NAMALWA (cell line): ENCODE measurements around the gene DNM1.

Experiments used
- DNase-seq: peaks from one replicate; pipeline ENCODE4 v3.0.0-alpha.2; 2015; ENCODE audit warnings: low spot score

The DNM1 gene

DNA sequence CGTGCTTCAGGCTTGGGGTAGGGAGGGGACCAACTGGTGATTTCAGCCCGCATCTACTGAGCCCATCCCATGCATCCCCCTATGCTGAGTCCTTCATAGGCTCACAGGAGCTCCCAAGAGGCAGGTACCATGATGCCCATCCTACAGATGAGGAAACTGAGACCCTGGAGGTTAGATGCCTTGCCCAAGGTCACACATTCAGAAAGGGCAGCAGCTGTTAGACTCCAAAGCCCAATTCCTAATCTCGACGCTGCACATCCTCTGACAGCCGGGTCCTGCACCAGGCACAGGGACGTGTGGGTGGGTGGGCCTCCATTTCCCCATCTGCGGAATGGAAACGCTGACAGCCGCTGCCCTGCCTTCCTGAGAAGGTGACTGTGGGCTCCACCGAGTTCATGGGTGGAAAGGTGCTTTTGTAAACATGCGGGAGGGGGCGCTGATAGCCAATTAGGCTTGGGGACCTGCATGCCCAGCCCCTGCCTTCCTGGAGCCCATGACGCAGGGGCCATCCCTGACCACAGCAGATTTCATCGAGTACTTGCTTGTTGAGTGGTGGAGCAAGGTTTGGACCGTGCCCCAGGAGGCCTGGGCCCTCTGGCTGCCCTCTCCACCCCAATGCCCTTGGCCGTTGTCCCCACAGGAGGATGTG, 2.2 kb downstream of the DNM1 start:
- no peak for DNase-seq

- no peak for DNase-seq
Measured at GRCh38 chr9:128206484-128206883, 3.3 kb downstream of the DNM1 start.

DNA sequence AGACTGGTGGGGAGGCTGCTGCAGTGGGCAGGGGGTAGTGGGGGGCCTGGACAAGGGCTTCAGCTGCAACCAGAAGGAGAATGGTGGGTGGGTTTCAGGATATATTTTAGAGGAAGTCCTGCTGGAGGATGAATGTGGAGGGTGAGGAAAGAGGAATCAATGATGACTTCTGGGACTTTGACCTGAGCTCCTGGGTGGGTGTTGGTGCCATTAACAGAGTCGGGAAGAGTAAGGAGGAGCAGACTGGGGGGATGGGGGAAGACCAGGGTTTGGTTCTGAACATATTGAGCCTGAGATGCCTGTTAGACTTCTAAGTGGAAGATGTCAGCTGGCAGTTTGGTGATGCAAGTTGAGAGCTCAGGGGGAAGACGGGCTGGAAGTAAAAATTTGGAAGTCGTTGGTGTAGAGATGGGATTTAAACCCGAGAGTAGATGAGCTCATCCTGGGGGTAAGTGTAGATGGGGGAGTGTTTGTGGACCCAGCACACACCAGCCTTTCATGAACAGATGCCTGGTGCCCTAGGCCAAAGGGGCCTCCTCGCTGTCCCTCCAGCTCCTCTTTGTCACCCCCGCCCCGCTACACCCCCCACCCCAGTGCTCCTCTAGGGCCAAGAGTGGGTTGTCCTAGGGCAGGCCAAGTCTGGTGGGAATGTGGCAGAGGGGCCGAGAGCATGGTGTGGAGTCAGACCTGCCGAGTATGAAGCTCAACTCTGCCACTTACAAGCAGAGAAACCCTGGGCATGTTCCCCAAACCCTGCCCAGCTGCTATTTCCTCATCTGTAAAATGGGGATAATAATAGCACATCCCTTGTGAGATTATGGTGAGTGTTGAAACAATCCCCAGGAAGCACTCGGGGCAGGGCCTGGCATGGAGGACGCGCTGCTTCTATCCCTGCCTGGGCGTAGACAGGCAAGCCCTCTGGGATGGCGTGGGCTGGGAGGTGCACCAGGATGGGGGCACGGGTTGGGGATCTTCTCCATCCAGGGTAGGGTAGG, 4.0 kb downstream of the DNM1 start:
- DNase-seq = no peak

- DNase-seq = no peak
Measured at GRCh38 chr9:128208386-128208785, 5.2 kb downstream of the DNM1 start.

- no peak for DNase-seq
Measured at GRCh38 chr9:128208946-128209669, 5.9 kb downstream of the DNM1 start.

DNA sequence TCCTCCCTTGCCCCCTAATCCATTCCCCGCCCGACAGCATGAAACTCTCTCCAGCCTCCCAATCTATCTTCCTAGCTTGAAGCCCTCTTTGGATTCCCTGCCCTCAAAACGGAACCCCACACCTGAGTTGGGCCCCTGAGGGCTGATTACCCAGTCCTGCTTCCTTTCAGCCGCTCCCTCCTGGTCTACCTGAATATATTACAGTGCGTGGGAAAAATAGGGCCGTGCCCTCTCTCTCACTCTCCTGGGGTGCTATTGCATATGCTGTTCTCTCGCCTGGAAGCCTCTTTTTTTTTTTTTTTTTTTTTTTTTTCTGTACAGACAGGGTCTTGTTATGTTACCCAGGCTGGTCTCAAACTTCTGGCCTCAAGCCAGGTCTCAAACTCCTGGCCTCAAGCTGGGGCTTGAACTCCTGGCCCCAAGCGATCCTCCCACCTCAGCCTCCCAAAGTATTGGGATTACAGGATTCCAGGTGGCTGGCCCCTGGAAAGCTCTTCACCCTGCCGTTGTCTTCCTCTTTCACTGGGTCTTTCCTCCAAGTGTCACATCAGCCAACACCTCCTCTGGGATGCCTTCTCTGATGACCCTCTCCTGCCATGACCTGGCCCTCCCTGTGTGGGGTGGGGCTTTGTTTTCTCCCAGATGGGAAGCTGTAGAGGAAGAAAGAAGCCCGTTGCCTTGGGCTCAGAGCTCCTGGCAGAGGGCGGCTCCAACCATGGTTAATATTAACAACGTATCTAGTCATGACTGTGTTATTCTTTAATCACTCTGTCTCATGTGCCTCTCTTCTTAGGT, 8.2 kb downstream of the DNM1 start:
- DNase-seq = no peak

DNA sequence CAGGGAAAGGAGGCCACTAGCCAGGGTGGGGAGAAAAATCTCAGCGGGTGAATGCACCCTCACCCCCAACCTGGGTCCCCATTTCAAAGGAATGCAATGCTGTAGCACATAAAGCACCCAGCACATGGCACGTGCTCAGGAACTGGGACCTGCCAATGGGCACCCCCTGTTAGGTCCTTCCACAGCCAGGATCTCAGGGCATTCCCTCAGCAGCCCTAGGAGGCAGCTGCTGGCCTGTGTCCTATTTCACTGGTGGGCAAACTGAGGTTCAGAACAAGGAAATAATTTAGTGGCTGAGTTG, 8.8 kb downstream of the DNM1 start:
- DNase-seq = no peak

GRCh38 chr9:128213746-128214497, 10.7 kb downstream of the DNM1 start:
- DNase-seq = no peak

DNA sequence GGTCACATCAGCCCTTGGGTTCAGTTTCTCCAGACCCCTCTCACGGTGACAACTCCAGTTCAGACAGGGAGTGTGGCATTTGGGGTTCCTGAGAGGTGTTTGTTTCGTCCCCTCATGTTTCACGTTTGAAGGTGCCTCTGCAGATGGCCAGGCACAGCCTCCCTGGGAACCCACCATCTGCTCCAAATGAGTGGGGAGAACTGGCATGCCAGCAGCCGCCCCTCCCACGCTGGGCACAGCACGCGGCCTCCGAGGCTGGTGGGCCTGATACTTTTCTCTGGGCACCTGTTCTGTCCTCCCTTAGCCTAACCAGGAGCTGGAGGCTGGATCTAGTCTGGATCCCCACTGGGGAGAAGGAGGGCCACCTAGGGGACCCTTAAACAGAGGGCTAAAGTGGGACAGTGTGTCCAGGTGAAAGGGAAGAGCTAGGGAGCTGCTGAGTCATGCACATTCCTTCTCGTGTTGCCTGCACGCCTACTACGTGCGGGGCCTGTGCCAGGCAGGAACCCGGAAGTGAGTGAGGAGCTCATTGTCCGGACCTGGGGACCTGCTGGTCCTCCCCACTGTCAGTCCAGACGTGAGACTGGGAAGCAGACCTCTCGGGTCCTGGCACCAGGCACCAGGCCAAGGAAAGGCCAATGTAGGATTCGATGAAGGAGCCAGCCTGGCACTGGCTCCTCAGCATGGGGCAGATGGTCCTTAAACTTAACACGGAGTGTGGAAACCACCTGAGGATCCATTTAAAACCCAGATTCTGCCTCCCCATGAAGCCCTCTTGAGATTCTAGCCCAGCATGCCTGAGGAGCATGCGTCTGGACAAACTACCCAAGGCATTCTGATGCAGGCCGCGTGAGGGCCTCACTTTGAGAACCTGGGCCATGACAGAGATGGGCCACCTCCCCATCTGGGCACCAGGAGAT, 11.7 kb downstream of the DNM1 start:
- no peak for DNase-seq

DNA sequence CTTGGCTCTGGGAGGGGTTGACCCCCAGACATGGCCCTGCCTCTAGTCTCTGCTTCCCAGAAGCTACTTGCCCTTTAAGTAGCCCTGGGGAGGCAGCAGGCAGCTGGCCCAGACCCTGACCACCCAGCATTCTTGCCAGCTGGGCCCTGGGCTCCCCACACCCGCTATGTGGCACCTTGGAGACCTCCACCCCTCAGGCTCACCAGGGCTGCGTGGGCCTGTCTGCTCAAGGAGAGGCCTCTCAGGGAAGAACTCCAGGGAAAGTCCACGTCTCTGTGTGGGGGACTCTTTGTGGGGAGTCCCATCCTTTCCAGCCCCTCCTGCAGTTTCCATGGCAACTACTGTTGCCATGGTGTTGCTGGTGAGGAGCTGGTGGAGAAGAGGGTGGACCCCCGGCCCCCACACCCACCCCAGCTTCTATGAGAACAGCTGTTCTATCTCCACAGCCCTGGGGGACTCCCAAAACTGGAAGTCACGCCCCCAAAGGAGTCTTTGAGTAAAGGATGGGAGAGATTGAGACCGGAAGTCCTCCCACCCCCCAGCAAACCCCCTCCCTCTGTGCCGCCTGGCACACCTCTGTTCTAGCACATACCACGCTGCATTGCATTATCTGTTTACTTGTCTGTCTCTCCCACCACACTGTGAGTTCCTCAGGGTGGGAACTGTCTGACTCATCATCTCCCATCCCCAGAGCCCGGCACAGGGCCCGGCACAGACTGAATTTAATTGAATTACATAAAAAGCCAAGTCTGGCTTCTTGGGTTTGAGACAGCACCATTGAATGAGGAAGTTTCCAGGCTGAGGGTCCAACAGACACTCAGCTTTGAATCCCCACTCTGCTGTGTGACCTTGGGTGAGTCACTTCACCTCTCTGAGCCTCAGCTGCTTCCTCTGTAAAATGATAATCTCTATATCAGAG, 12.6 kb downstream of the DNM1 start:
- DNase-seq = no peak

- DNase-seq = no peak
Measured at GRCh38 chr9:128216781-128217553, 13.8 kb downstream of the DNM1 start.

- no peak for DNase-seq
Measured at GRCh38 chr9:128218172-128218517, 15.0 kb downstream of the DNM1 start.

GRCh38 chr9:128218518-128219389, 15.6 kb downstream of the DNM1 start:
- DNase-seq = peak; percentile 98

GRCh38 chr9:128219831-128220230, 16.7 kb downstream of the DNM1 start:
- DNase-seq = no peak

DNA sequence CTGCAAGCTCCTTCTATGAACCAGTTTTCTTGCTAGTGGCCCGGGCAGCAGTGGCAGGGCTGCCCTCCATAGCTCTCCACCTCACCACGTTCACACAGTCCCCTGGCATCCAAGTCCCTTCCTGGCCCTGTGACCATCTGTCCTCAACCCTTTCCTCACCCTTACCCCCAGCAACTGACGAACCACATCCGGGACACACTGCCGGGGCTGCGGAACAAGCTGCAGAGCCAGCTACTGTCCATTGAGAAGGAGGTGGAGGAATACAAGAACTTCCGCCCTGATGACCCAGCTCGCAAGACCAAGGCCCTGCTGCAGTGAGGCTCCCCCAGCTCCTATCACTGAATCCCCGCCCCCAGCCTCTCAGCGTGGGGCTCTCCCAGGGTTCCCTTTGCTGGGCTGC, 18.8 kb downstream of the DNM1 start:
- DNase-seq = no peak

DNA sequence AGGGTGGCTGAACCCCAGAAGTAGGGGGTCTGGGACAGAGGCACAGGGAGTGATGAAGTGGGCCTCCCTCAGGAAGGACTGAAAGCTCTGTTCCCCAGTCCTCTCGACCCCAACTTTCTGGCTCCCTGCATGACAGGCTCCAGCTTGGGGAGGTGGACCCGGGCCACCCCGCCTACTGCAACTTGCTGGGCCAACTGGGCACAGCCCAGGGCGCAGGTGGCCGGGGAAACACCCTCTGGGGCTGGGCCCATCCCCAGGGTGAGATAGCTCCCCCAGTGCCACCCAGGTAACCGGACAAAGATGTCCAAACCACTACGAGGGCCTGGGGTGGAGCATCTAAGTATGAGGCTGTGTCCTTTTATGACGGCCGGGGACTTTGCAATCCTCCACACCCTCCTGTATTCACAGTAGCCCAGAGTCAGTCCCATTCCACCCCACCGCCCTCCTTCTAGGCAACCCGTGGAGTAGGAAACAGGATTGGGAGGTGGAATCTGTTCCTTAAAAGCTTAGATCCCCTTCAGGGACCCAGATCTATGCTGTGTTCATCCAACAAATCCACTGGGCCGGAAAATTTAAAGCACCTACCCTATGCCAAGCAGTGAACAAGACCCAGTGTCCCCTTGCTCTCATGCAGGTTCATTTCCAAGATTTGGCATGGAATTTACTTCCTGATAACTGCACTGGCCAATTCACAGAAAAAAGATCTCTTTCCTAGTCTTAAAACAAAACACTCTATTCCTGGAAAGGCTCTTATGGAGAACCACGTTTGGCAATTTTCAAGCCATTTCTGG, 19.9 kb downstream of the DNM1 start:
- DNase-seq = no peak

GRCh38 chr9:128224877-128225276, 21.7 kb downstream of the DNM1 start:
- DNase-seq = no peak
